G401.6 (cell line): ENCODE measurements around the gene LGALS1.
"Not testable (repeated sequence)": the region's sequence is repeated elsewhere in the genome, so short reads cannot be mapped to it uniquely, and the experiment has no call there.

ENCODE experiments used
- FAIRE-seq: peaks from 2 replicates; lab custom pipeline; 2012; peaks lifted over from hg19 to GRCh38; lab: Jason Lieb, UNC

Gene LGALS1

GRCh38 chr22:37639771-37640590 lies 35.5 kb upstream of the LGALS1 start:
- FAIRE-seq = no peak

GRCh38 chr22:37640591-37641560 lies 34.6 kb upstream of the LGALS1 start:
- no peak for FAIRE-seq

- FAIRE-seq = no peak
These were observed 33.9 kb upstream of the LGALS1 start for GRCh38 chr22:37641561-37641949.

GRCh38 chr22:37643225-37643847 lies 32.1 kb upstream of the LGALS1 start:
- FAIRE-seq = peak; percentile 80

GRCh38 chr22:37647317-37647716 lies 28.1 kb upstream of the LGALS1 start:
- FAIRE-seq = no peak

GRCh38 chr22:37647928-37648327 lies 27.5 kb upstream of the LGALS1 start:
- FAIRE-seq = no peak

- no peak for FAIRE-seq
These were observed 24.8 kb upstream of the LGALS1 start for GRCh38 chr22:37650463-37651136.

- FAIRE-seq = no peak
These were observed 20.7 kb upstream of the LGALS1 start for GRCh38 chr22:37654563-37655251.

GRCh38 chr22:37655252-37655563 lies 20.2 kb upstream of the LGALS1 start:
- FAIRE-seq = no peak

- not testable (repeated sequence) for FAIRE-seq
These were observed 18.9 kb upstream of the LGALS1 start for GRCh38 chr22:37656583-37656982.

- FAIRE-seq = no peak
These were observed 17.8 kb upstream of the LGALS1 start for GRCh38 chr22:37657590-37658132.

- peak; percentile 99 for FAIRE-seq
These were observed 17.0 kb upstream of the LGALS1 start, which contains the start of gene PDXP for GRCh38 chr22:37658133-37659065. Gene PDXP, plus strand, starts transcription at chr22:37658723. Its CDS starts 60 bp downstream, at chr22:37658783.

GRCh38 chr22:37659066-37659896 lies 16.2 kb upstream of the LGALS1 start:
- no peak for FAIRE-seq

- no peak for FAIRE-seq
These were observed 15.3 kb upstream of the LGALS1 start for GRCh38 chr22:37659897-37660708.

- no peak for FAIRE-seq
These were observed 14.8 kb upstream of the LGALS1 start for GRCh38 chr22:37660709-37661045.

- no peak for FAIRE-seq
These were observed 14.1 kb upstream of the LGALS1 start for GRCh38 chr22:37661160-37661924.

- FAIRE-seq = no peak
These were observed 13.4 kb upstream of the LGALS1 start for GRCh38 chr22:37662039-37662438.
